ENCODE measurements around the gene SLC29A1. TPM values are rescaled to one million over a fixed set of nuclear protein-coding genes. Genes with fewer than 3 reads are reported as not detected.
A peak's percentile ranks its signal among the peaks of the same experiment; 100 is the strongest.

Gene SLC29A1
- total and polyA plus RNA-seq, 4 donors = 19.1 to 42.7 (median 26.4) TPM

- Histone ChIP-seq H3K27ac (ENCODE audit: low read depth in 1 of 2, low read length in 1 of 2) (no peak overlapping the region), H3K27me3 (ENCODE audit: control insufficient read depth in 3 of 3, insufficient read depth in 3 of 3, low read length in 2 of 3) (peaks cover 0 to 3% (median 0%) of the 10 kb centered on the region in 3 donors), H3K4me1 (ENCODE audit: control insufficient read depth in 5 of 5, insufficient read depth in 5 of 5, low read length in 5 of 5) (peaks cover 0 to 4% (median 0%) of the 10 kb centered on the region in 5 donors), H3K9me3 (ENCODE audit: control insufficient read depth in 4 of 4, insufficient read depth in 3 of 4, low read length in 3 of 4) (no peaks in the 10 kb centered on the region), H3K4me3 (no peak overlapping the region), H3K36me3 (ENCODE audit: control insufficient read depth in 4 of 4, insufficient read depth in 4 of 4, low read length in 4 of 4) (no peaks in the 10 kb centered on the region), H3K9ac (ENCODE audit: insufficient read depth in 1 of 2, low read length in 2 of 2) (no peak overlapping the region)
- WGBS, 2 donors = 76 to 87% methylated on average over 13 of the region's 13 CpGs
- ATAC-seq (ENCODE audit: insufficient read depth, low FRiP score) (peak; percentile 41), DNase-seq (peak in 2 of 3 donors; percentile 22 to 25)
- TF ChIP-seq, protein P1, sequence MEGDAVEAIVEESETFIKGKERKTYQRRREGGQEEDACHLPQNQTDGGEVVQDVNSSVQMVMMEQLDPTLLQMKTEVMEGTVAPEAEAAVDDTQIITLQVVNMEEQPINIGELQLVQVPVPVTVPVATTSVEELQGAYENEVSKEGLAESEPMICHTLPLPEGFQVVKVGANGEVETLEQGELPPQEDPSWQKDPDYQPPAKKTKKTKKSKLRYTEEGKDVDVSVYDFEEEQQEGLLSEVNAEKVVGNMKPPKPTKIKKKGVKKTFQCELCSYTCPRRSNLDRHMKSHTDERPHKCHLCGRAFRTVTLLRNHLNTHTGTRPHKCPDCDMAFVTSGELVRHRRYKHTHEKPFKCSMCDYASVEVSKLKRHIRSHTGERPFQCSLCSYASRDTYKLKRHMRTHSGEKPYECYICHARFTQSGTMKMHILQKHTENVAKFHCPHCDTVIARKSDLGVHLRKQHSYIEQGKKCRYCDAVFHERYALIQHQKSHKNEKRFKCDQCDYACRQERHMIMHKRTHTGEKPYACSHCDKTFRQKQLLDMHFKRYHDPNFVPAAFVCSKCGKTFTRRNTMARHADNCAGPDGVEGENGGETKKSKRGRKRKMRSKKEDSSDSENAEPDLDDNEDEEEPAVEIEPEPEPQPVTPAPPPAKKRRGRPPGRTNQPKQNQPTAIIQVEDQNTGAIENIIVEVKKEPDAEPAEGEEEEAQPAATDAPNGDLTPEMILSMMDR (IDR thresholded peaks at IDR 0.05; ENCODE audit: control extremely low read depth, extremely low read depth) = no peak
Observed at GRCh38 chr6:44177691-44178423, 45.5 kb upstream of the SLC29A1 start.

DNA sequence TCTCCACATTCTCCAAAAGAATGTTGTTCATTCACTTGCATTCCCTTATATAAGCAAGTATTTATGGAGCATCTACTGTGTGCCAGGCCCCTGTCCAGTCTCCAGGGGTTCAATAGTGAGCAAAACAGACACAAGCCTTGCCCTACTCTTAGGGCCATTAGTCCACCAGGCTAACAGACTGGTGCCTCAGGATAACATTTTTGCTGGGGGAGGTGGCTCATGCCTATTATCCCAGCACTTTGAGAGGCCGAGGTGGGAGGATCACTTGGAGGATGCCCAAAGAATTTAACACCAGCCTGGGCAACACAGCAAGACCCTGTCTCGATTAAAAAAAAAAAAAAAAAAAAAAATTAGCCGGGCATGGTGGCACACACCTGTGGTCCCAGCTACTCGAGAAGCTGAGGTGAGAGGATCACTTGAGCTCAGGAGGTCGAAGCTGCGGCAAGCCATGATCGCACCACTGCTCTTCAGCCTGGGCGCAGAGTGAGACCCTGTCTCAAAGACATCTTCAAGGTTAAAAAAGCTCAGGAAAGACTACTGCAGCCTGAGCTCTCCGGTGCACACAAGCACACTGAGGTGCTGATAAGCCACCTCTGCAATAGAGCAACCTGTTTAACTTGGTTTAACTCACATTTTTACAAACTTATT, 44.8 kb upstream of the SLC29A1 start:
- 83 to 89% methylated on average over 9 of the region's 9 CpGs for WGBS, 2 donors
- Histone ChIP-seq H3K4me3 (no peak overlapping the region), H3K9ac (ENCODE audit: insufficient read depth in 1 of 2, low read length in 2 of 2) (no peak overlapping the region), H3K4me1 (ENCODE audit: control insufficient read depth in 5 of 5, insufficient read depth in 5 of 5, low read length in 5 of 5) (peaks cover 0 to 3% (median 0%) of the 10 kb centered on the region in 5 donors), H3K9me3 (ENCODE audit: control insufficient read depth in 4 of 4, insufficient read depth in 3 of 4, low read length in 3 of 4) (no peaks in the 10 kb centered on the region), H3K27ac (ENCODE audit: low read depth in 1 of 2, low read length in 1 of 2) (no peak overlapping the region), H3K36me3 (ENCODE audit: control insufficient read depth in 4 of 4, insufficient read depth in 4 of 4, low read length in 4 of 4) (no peaks in the 10 kb centered on the region), H3K27me3 (ENCODE audit: control insufficient read depth in 3 of 3, insufficient read depth in 3 of 3, low read length in 2 of 3) (peaks cover 0 to 3% (median 0%) of the 10 kb centered on the region in 3 donors)
- TF ChIP-seq, protein P1 (IDR thresholded peaks at IDR 0.05; ENCODE audit: control extremely low read depth, extremely low read depth) = no peak
- ATAC-seq (ENCODE audit: insufficient read depth, low FRiP score) (no peak), DNase-seq (no peak)

GRCh38 chr6:44179072-44179536, 44.3 kb upstream of the SLC29A1 start:
- no peak overlapping the region for H3K4me3 ChIP-seq
- no peak overlapping the region for H3K27ac ChIP-seq (ENCODE audit: low read depth in 1 of 2, low read length in 1 of 2)
- peaks cover 0 to 3% (median 0%) of the 10 kb centered on the region in 5 donors for H3K4me1 ChIP-seq (ENCODE audit: control insufficient read depth in 5 of 5, insufficient read depth in 5 of 5, low read length in 5 of 5)
- H3K27me3 ChIP-seq (ENCODE audit: control insufficient read depth in 3 of 3, insufficient read depth in 3 of 3, low read length in 2 of 3) = peaks cover 0 to 3% (median 0%) of the 10 kb centered on the region in 3 donors
- TF ChIP-seq, protein P1 (IDR thresholded peaks at IDR 0.05; ENCODE audit: control extremely low read depth, extremely low read depth) = no peak
- ATAC-seq (ENCODE audit: insufficient read depth, low FRiP score) (no peak), DNase-seq (no peak)
- WGBS, 2 donors = 58 to 82% methylated on average over 4 of the region's 4 CpGs
- H3K9me3 ChIP-seq (ENCODE audit: control insufficient read depth in 4 of 4, insufficient read depth in 3 of 4, low read length in 3 of 4) = no peaks in the 10 kb centered on the region
- no peaks in the 10 kb centered on the region for H3K36me3 ChIP-seq (ENCODE audit: control insufficient read depth in 4 of 4, insufficient read depth in 4 of 4, low read length in 4 of 4)
- H3K9ac ChIP-seq (ENCODE audit: insufficient read depth in 1 of 2, low read length in 2 of 2) = no peak overlapping the region

Data from lung (tissue), 12 donors.